GM19468 (cell line): ENCODE measurements around the gene STK25.

Experiments
- ATAC-seq: cut with Tn5 transposase; IDR thresholded peaks from one replicate; pipeline ENCODE4 v1.9.1; 2021; ENCODE audit warnings: mild to moderate bottlenecking, moderate library complexity, moderate number of reproducible peaks; ENCODE audit not compliant: unreplicated experiment; ENCODE audit errors: extremely low read depth

STK25 gene

GRCh38 chr2:241496904-241497877 lies 11.2 kb downstream of the STK25 start:
- no peak for ATAC-seq

DNA sequence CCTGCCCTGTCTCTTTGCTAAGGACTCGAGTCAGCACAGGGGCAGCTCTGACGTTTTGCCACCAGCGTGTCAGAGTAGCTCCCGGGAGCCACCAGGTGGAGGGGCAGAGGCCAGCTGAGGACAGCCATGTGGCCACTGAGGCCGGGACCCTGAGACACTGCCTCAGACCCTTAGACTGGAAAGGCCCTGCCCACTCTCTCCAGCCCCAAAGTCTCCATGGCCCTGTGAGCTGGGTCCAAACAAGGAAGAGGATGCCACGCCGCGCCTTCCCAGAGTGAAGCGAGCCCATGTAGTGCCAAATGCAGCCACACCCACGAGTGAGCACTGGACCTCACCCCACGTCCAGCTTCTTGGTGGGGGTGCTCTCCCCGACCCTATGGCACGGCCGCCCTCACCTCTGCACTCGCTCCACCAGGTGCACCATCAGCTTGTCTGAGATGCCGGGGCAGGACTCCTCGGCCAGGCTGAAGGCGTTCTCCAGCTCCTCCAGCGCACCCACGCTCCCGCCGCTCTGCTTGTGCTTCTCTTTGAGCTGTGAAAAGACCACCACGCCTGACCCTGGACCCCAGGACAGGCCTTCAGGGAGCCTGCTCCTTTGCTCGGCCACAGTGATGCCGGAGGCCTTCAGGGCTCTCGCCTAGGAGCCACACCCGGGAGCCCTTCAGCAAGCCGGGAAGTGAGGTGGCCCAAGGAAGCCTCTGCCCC lies 12.2 kb downstream of the STK25 start:
- no peak for ATAC-seq

GRCh38 chr2:241495172-241496002 lies 13.0 kb downstream of the STK25 start:
- ATAC-seq, result no peak

DNA sequence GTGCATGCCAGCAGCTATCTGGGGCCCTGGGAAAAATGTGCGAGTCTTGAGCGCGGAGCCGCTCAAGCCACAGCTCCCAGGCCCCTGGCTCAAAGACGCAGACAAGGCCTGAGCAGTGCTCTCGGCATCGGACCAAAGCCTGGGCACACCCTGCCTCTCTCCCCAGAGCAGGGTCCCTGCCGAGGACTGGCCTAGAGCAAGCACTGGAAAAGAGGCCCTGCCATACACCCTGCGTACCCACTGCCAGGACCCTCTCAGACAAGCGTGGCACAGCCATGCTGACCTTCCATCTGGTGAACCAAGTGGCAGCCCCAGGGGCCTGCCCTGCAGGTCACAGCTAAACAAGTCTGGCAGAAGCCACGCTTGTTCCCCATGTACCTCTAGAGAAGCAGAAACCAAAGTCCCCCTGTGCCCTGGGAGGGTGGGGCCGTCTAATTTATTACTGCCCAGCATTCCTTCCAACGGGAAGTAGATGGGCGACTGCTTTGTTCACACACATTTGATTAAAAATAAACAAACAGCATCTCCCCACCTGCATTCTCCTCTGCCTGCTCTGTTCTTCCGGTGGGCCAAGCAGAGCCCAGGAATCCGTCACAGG lies 14.0 kb downstream of the STK25 start:
- no peak for ATAC-seq

GRCh38 chr2:241493092-241493491 lies 15.3 kb downstream of the STK25 start:
- no peak for ATAC-seq

DNA sequence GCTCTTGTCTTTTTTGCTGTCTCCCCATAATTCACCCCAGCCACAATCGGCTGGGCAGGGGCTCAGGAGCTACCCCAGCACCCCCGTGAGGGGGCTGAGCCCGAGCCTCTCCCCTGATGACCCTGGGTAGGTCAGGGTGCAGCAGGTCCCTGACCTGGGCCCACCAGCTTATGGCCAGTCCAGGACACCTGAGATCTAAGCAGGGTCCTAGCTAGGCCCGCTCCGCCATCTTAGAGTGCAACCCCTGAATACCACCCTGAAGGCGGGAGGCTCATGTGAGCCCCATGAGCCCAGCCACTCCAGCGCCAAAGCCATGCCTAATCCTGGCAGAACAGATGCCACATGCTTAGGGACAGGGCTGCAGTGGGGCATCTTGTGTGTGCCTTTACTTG lies 16.2 kb downstream of the STK25 start:
- ATAC-seq, result no peak

GRCh38 chr2:241491549-241492173 lies 16.7 kb downstream of the STK25 start:
- no peak for ATAC-seq

DNA sequence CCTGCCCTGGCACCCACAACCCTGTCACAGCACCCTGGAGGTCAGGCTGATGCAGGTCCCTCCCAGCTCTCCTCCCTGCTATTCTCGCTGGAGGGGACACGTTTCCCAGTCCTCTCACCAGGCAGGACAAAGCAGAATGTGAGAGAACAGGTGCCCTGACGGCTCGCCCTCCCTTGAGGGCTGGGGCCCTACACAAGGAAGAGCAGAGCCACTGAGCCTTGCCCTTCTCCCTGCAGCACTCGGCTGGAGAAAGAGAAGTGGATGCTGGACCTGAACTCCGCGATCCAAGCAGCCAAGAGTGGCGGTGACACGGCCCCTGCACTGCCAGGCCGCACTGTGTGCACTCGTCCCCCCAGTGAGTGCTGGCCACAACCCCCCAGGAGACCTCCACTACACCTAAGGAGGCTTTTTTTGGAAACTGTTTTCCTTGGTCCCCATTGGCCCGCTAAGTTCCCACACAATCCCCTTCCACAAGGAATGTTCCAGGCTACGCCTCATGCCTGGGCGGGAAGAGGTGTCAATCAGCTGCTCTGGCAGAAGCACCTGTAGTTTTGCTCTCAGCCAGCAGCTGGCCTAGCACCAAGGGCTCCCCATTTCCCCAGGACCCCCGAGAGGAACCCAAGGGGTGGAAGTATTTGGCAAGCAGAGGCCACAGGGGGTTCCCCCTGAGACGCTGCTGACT lies 17.4 kb downstream of the STK25 start:
- no peak for ATAC-seq

DNA sequence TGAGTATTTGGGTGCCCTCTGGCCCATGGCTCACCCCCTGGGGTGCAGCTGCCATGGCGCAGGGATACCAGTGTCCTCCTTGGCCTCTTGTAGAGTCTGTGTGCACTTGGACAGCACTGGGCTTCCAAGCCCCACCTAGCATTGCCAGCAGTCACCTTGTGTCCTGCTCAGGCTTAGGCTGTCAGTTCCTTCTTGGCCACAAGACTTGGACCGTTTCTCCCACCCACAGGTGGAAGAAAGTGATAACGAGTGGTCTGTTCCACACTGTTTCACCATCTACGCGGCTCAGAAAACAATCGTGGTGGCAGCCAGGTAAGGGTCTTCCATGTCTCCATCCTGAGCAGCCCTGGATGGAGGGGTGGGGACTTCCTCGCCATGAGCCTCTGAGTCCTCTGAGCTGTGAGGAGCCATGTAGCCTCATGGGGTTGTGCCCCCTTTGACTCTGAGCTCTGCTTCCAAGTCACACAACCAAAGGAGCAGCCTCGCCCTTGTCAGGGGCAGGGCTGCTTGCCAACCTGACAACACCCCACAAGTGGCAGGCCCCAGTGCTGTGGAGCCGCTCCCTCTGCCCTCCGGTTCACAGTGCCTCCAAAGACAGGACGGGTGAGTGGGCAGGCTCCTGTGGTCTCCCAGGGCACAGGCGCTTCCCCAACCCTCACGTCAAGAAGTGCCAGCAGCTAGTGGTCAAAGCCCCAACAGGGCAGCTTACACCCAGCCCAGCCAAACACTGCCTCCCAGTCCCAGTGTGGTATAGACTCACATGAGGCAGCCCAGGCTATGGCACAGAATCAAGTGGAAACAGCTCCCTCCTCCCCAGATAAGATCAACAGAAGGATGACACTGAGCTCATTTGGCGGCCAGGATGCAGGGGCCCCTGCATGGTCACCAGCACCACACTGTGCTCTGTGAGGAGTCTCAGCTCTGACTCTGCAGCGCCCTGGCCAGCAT lies 18.4 kb downstream of the STK25 start:
- ATAC-seq, result no peak

- no peak for ATAC-seq
Measured at GRCh38 chr2:241489088-241489487, 19.3 kb downstream of the STK25 start.

DNA sequence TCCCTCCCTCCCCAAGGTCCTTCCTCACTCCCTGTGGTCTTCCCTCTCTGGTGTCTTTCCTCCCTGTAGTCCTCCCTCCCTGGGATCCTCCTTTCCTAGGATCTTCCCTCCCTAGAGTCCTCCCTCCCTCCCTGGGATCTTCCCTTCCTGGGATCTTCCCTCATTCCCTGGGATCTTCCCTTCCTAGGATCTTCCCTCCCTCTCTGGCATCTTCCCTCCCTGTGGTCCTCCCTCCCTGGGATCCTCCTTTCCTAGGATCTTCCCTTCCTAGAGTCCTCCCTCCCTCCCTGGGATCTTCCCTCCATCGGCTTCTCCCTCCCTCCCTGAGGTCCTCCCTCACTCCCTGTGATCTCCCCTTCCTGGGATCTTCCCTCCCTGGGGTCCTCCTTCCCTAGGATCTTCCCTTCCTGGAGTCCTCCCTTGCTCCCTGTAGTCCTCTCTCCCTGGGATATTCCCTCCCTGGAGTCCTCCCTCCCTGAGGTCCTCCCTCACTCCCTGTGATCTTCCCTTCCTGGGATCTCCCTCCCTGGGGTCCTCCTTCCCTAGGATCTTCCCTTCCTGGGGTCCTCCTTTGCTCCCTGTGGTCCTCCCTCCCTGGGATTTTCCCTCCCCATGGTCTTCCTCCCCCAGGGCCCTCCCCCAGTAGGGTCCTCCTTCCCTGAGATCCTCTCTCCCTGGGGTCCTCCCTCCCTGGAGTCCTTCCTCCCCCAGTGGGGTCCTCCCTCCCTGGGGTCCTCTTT lies 23.0 kb downstream of the STK25 start:
- no peak for ATAC-seq

- ATAC-seq, result no peak
Measured at GRCh38 chr2:241483305-241483704, 25.1 kb downstream of the STK25 start.

GRCh38 chr2:241482126-241482955 lies 26.0 kb downstream of the STK25 start:
- ATAC-seq, result no peak

DNA sequence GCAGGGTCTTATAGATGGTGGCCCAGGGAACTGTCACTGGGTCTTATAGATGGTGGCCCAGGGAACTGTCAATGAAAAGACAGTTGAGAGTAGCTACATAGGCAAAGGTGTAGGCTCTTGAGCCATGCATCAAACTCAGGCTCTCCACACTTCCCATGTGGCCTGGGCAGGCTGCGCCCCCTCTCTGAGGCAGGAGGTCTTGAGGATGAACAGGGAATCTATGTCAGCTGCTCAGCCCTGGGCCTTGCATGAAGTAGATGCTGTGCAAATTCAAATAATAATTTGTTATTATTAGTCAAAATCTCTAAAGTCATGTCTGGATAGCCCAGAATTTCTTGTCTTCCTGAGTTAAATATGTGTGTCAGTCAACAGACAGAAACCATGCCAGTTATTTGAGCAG lies 26.7 kb downstream of the STK25 start:
- ATAC-seq, result no peak

DNA sequence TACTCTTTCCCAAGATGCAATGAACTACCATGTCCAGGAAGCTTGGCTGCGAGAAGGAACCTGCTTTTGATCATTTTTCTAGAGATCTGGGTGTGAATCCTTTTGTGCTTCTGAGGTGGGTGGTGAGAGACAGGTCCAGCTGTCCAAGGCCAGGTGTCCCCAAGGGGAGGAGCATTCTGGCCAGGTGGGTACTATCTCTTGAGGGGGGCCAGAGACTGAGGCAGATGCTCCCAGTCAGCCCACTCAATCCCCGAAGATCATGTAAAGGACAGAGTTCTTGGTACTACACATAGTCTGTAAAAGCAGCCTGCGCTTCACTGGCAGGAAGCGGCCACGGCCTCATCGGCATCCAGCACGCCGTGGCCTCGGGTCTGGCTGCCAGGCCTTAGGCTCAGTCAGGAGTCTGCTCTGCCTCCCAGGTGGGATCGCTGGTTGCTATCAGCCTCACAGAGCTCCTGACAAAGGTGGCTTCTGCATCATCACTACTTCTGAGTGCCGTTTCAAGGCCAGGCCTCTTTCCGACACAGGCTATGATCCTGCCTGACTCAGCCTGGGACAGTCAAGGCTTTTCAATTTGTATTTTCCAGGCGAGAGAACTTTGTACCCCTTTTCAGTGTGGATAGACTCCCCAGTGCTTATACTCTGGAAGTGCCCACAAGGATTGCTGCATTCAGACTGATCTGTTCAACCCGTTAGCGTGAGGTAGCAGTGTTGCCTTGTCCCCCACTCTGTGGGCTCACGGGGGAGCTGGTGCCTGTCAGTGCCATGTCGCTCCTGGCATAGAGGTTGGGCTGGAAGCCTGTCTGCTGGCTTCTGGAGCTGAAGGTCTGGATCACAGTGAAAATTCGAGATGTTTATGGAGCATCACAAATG lies 29.1 kb downstream of the STK25 start:
- ATAC-seq, result no peak

- ATAC-seq, result no peak
Measured at GRCh38 chr2:241478166-241478565, 30.2 kb downstream of the STK25 start.
